NCI-H1930 (cell line): ENCODE data around the gene VSX2.

Experiments
- DNase-seq, 2 experiments: peaks; one replicate each; lab custom pipeline; 2025; lab: John Stamatoyannopoulos, UW

The VSX2 gene

GRCh38 chr14:74302634-74303569, 63.7 kb downstream of the VSX2 start, which contains the start of gene ABCD4:
Gene ABCD4 (minus strand): TSS chr14:74302934. CDS start chr14:74302912, 22 bp downstream.
- peak; percentile 87 to 92 for DNase-seq

- DNase-seq = no peak
These were observed 69.4 kb downstream of the VSX2 start for GRCh38 chr14:74308695-74309094.

- DNase-seq = no peak
These were observed 70.1 kb downstream of the VSX2 start for GRCh38 chr14:74309125-74310022.

GRCh38 chr14:74312161-74312560, 72.9 kb downstream of the VSX2 start:
- no peak for DNase-seq
